ENCODE data around the gene EIF3K.
A peak's percentile ranks its signal among the peaks of the same experiment; 100 is the strongest.

Gene EIF3K

GRCh38 chr19:38666663-38667511, 47.9 kb downstream of the EIF3K start:
- no peak for DNase-seq

GRCh38 chr19:38667661-38668171, 48.7 kb downstream of the EIF3K start:
- peak; percentile 56 to 57 for DNase-seq

- DNase-seq = no peak
These were observed 50.6 kb downstream of the EIF3K start for GRCh38 chr19:38669552-38669951.

DNA sequence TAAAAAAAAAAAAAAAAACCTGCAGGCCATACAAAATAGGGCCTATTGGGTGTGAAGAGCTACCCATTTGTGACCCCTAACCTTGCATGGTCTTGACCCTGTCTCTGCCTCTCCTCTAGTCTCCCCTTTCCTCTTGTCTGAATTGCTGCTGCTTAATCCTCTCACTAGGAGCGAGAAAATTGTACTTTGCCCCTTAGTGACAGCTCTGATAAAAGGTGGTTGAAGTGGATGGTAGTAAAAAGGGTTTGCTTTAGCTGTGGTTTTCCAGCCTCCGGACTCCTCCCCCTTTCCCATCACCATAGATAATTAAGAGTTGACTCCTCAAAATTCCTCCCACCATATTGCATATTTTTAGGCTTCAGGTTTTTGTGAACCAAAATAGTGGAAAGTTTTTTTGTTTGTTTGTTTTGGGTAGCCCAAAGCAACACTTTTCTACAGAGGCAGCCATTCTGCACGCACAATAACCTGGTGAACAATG, 52.0 kb downstream of the EIF3K start:
- DNase-seq = no peak

DNA sequence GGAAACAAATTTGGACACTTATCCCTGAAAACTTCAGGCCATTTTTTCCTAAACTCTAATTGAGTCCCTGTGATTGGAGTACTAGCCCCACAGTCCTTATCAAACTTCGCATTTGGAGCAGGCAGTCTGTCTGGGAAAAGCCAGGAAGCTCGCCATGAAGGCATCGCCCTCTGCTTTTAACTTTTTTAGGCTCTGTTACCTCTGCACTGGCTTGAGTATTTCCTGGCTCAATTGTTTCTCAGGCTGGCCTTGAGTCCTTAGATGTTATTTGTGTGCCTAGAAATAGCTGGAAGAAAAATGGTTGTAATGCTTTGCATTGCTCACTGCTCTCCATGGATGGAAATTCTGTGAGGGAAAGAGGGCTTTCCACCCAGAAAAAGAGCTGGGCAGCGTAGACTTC, 52.7 kb downstream of the EIF3K start:
- DNase-seq = no peak

DNA sequence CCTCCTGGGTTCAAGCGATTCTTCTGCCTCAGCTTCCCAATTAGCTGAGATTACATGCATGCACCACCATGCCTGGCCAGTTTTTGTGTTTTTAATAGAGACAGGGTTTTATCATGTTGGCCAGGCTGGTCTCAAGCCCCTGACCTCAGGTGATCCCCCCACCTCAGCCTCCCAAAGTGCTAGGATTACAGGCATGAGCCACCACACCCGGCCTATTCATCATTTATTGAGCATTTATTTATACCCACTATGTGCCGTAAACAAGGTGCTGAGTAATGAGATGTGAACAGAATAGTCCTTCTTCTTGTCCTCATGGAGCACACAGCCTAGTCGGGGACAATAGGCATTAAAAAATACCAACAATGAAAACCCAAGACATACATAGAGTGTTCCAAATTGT, 54.0 kb downstream of the EIF3K start:
- DNase-seq = no peak

DNA sequence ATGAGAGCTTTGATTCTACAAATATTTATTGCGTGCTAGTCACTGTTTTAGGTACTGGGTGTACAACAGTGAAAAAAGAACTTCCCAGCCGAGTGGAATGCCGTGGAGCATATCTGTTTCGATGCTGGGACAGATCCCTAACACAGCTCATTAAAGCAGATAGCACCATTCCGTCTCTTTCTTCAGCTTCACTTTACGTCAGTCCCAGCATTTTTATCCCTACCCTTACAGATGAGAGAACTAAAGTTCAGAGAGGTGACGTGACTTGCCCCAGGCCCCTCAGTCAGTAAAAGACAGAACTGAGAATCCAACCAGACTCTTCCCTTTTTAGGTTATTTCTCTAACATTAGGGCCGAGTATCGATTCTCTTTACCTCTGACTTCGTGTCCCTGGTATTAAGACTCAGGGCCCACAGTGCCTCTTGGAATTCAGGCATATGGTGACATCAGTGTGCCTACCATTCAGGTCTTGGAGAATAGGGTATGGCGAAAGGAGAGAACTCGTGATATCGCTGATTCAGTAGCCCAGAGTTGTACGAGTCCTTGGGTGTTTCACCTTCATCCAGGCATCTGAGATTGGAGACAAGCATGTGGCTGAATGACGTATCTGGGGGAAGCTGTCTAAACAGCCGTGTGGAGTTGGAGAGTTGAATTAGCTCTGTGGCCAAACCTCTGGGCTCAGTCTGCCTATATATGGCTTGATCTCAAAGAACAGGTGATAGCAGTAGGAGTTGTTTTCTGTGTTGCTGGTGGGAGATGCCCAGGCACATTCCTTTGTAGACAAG, 55.6 kb downstream of the EIF3K start:
- DNase-seq = peak; percentile 38 to 40

DNA sequence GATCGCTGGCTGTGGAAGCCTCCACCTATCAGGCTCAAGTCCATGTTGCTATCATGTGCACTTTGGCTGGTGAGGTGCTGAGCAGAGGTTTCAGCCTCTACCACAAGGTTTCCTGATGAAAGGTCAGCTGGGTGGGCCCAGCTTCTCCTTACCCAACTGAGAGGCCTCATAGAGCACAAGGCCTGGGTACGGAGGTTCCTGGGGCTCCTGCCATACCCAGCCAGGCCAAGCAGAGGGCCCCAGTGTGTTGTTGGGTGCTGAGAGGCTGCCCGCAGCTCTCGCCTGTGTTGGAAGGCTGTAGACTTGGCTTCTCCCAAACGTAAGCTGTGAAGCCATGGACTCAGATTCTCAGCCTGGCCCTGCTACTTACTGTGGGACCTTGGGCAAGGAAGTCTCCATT, 56.6 kb downstream of the EIF3K start:
- DNase-seq = no peak

DNA sequence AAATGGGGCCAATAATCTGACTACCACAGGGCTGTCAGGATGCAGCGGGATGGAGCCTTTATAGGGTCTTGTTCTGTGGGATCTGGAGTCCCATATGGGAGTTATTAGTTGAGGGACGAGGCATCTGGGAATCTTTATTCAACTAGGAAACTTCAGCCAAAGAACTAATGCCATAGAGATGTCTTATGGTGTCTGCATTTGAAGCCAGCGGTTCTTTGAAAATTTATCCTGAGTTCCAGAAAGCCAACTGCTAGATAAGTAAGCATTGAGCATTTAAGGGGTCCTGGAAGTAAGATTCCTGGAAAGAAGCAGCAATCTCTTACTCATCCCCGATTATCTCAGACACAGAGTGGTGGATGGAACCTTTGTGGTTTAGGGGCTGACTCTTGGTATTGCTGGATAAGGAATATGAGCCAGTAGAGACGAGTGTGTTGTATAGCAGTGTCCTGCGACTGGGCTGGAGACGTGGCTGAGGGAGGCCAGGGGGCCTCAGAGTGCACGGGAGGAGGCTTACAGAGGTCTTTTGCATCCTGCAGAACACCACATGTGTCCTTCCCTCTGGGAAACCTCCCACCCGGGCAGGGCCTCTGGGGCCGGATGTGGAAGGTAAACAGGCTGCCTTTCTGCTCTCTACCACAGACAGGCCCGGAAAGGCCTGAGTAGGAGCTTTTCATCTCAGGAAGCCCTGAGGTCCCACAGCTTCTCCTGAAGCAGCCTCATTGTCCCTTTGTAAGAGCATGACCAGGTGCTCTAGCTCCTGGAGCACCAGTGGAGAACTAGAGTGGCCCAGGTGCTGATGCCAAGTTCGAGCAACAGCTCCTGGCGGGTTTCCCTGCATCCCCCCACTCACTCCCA, 57.3 kb downstream of the EIF3K start:
- DNase-seq = no peak

GRCh38 chr19:38676878-38677646, 58.1 kb downstream of the EIF3K start:
- DNase-seq = no peak

- DNase-seq = no peak
These were observed 59.4 kb downstream of the EIF3K start for GRCh38 chr19:38678217-38678890.

DNA sequence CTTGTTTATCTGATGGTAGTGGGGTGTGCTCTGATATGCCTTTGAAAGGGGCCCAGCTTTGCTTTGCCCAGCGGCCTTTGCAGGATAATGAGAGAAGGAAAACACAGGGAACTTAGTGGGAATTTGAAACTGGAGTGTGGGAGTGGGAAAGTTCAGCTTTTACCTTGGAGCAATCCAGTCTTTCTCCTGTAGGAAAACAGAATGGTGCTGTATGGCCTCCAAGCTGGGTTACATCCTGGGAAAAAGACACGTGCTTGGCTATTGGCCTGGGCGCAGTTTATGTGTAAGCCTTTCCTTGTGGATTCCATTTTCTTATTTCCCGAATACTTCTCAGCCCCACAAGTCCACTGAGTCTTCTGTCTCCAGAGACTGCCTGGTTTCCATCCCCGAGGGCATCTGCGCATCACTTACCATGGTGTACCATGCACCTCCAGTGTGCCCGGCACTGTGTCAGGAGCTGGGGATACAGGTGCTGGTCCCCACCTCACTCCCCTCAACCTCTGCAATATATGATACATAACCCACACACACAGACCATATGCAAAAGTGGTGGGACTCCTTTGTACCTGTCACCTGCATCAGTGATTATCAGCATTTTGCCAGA, 60.0 kb downstream of the EIF3K start:
- no peak for DNase-seq

GRCh38 chr19:38679839-38680238, 60.9 kb downstream of the EIF3K start:
- DNase-seq = peak in 1 of 2 donors; percentile 10

GRCh38 chr19:38682195-38682867, 63.3 kb downstream of the EIF3K start:
- no peak for DNase-seq

- DNase-seq = no peak
These were observed 63.9 kb downstream of the EIF3K start for GRCh38 chr19:38682872-38683392.

DNA sequence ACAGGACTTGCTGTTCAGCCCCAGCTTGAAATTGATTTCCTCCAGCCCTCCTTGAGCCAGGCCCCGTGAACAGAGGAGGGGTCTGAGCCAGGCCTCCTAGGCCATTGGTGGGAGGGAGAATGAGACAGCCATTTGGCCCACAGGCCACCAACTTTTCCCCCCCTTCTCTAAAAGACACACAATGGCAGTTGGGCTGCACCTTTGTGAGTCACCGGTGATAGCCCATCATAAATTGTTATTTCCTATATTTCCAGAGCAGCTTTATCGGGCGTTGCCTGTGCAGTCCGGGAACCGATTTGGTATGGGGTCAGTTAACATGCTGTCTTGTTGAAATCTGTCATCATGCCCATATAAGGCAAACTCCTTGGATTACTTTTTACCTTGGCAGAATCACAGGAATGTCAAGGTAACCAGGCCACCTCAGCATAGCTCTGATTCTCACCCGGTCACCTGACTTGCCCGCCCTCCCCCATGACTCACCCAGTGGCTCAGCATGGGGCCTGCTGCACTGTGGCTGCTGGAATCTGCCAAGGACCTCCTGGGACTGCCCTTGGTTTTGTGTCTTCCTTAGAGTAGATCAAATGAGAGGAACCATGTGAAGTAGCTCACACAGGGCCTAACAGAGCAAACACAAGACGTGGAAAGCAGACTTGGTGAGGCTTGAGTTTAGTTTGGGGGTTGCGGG, 64.5 kb downstream of the EIF3K start:
- DNase-seq = peak; percentile 50 to 73

DNA sequence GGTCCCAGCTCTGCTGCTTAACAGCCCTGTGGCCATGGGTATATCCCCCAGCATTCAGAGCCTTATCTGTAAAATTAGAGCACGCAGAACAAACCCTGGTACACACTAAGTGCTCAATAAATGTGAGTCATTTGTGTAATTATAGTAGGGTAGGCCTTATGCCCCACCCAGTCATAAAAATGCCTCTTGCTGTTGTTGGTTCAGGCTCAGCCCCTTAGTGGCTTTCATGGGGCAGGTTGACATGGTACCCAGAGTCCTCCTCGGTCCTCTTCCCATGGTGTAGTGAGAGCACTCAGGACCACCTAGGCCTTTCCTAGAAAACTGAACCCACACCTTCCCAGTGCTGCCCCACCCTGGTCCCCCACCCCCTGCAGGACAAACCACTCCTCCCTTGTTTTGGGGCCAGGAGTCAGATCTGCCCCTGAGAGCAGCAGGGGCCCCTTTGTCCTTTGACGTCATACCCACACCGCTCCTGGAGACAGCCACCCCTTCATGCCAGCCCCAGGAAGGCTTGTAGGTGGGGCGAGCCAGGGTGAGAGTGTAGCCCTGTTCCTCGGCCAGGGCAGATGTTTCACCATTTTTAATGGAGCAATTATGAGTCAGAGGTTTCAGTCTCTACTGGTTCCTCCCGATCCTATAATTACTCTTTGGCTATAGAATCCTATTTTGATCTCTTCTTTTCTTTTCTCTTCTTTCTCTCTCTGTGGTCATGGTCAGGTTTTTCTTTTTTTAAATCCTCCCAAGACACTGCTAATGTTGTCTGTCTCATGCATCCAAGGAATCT, 65.3 kb downstream of the EIF3K start:
- DNase-seq = peak; percentile 85 to 87

Measured in inflammatory macrophage (primary cell).